GM20000 (cell line): ENCODE data around the gene DNAH17.

Experiments used
- DNase-seq: peaks from one replicate; pipeline ENCODE4 v3.0.0; 2012; ENCODE audit warnings: low spot score
- TF ChIP-seq, protein P1 (sequence below): IDR thresholded peaks from 2 replicates; pipeline ENCODE4 v1.5.1; 2012; ENCODE audit warnings: mild to moderate bottlenecking, control low read depth; ENCODE audit errors: extremely low read depth, missing control alignments

DNAH17 gene

DNA sequence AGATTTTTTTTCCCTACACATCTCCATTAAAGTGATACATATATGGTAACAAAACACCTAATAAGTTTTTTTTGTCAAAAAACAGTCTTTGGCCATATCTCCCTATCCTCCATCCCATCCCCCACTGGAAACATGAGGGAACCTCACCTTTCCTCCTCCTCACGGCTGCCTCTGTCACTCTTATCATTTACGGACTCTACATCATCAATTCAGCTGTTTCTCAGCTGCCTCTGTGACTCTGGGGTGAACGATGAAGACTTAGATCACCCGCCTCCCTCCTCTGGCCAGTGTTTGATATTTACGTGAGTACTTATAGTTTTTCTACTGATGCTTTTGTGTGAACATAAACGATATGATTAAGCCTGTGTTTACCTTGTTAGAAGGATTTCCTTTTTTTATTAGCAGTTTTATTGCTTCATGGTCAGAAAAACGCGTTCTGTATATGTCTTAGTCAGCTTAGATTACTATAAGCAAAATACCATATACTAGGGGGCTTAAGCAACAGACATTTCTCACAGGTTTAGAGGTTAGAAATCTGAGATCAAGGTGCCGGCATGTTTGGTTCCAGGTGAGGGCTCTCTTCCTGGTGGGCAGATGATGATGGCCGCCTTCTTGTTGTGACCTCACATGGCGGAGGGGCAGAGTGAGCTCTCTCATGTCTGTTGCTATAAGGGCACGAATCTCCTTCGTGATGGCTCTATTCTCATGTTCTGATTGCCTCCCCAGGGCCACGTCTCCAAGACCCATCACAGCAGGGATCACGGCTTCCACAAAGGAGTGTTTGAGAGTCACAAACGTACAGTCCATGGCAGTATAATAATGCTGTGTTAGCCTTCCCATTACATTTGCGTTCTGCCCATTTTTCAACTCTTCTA, 32.1 kb downstream of the DNAH17 start:
- TF ChIP-seq, protein P1, sequence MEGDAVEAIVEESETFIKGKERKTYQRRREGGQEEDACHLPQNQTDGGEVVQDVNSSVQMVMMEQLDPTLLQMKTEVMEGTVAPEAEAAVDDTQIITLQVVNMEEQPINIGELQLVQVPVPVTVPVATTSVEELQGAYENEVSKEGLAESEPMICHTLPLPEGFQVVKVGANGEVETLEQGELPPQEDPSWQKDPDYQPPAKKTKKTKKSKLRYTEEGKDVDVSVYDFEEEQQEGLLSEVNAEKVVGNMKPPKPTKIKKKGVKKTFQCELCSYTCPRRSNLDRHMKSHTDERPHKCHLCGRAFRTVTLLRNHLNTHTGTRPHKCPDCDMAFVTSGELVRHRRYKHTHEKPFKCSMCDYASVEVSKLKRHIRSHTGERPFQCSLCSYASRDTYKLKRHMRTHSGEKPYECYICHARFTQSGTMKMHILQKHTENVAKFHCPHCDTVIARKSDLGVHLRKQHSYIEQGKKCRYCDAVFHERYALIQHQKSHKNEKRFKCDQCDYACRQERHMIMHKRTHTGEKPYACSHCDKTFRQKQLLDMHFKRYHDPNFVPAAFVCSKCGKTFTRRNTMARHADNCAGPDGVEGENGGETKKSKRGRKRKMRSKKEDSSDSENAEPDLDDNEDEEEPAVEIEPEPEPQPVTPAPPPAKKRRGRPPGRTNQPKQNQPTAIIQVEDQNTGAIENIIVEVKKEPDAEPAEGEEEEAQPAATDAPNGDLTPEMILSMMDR = no peak
- no peak for DNase-seq

DNA sequence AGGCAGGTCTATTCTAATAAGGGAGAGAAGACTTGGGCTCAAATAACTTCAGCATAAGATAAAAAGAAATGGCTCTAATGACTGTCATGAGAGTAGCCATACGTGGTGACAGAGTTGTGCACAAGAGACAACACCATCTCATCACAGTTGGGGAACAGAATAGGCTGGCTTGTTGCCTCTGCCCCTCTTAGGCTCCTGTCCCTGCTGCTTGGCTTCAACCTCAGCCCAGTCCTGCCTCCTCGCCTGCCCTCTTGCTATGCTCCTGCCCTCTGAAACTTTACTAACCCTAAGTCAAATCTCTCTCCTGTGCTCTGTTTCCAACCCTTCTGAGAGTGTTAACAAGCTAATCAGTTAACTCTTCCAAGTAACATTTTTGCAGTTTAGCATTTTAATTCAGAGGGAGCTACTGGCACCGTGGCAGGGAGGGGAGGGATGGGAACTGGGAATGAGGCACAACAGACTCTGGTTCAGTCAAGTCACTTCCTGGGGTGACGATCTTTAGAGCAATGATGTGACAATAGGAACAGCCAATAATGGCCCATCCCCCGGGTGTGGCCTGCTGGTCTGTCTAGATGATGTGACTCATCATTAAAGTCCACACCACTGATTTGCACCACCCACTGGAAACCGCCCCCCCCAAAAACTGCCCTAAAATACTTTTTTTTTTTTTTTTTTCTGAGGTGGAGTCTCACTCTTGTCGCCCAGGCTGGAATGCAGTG, 35.5 kb downstream of the DNAH17 start:
- DNase-seq = no peak
- TF ChIP-seq, protein P1 = no peak

DNA sequence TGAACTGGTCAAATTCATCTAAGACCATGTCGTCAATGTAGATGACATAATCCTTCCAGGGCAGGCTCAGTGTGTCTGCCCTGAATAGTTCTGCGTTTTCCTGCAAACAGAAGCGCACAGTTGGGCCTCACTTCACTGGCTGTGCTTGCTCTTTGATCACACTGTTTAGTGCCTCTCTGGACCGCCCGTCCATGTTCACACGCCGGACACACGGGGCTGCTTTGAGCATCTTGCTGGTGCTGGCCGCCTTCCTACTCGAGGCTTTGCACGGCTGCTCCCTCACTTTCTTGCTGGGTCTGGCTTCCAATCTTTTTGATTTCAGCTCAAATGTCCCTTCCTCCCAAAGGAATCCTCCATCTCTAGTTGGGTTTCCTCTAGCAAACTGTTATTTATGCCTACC, 37.4 kb downstream of the DNAH17 start:
- DNase-seq = no peak
- TF ChIP-seq, protein P1 = no peak

DNA sequence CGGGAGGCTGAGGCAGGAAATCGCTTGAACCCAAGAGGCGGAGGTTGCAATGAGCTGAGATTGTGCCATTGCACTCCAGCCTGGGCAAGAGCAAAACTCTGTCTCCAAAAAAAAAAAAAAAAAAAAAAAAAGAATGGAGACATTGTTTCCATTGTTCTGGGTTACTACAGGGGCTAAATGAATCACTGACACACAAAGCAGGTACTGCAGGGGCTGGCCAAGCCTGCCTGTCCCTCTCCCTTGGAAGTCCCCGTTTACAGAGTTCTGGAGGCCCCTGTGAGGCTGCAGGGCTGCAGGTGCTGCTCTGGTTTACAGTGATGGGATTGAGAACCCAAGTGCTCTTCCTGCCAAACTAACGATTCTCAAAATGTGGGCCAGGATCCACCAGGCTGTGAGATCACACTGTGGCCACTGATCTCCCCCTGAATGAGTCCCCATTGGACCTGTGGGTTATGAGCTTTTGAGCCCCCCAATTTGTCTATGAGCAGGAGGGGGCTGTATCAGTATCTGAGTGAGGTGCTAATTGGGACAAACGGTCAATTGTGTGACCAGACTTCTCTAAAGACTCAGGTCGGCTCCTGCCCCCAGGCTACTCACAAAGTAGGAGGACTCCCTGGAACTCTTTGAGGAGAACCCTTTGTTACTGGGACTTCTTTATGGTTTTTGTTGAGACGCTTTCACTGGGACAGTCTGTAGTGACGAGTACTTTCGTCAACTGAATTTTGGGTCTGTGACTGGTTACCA, 39.0 kb downstream of the DNAH17 start:
- TF ChIP-seq, protein P1 = no peak
- DNase-seq = peak; percentile 52

DNA sequence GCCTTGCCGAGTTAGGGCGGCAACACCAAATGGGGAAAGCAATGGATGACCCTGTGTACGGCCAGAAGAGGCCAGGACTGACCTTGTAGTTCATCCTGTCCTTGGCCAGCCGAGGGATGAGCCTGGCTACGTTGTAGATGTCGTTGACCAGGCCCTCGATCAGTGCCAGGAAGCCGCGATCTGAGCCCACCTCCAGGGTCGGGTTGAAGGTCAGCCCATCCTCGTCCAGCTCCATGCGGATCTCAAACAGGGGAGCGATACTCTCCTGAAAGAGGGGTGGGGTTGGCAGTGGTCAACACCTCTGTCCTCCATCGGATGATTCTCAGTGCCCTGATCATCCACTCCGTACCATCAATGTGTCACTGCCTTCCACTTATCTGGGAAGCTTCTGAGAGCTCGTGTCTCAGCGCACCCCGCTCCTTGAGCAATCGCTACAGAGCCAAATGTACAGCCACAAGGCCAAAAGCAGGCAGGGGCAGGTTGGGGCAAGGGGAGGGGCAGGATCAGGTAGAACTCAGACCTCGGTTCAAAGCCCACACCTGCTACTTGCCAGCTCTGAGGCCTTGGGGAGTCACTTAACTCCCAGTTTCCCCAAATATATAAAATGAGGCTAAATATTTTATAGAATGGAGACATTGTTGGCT, 39.9 kb downstream of the DNAH17 start:
- TF ChIP-seq, protein P1 = no peak
- DNase-seq = no peak

DNA sequence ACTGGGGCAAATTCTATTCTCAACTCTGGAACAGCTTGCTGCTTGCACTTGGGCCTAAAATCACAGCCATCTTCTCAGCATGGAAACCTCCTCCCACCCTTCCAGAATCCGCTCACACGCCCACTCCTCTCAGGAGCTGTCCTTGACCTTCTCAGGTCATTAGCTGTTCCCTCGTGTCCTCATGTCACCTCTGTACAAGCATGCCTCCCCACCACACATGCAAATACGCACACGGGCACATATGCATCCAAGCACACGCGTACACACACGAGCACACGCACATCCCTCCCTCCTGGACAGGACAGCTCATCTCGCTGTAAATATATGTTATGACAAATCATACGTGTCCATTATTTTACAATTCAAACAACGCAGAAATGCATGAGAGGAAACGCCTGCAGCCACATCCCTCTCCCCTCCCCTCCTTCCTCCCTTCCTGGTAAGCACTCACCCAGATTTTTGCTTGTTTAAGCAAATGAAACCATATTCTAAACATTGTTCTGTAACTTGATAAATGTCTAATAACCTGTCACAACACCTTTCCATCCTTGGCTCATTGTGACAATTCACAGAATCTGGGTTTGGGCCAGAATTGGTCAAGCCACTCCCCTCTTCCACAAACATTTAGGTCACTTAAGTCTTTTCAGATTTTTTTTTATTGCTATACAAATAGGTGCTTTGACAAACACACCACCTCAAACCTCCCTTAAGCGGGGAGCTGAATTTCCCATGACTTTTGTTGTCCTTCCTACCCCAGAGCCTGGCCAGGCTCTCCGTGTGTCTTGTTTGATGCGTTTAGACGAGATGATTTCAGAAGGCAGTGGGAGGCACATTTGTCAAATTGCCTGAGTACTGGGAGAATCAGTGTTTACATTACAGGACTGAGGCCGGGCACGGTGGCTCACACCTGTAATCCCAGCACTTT, 41.7 kb downstream of the DNAH17 start:
- no peak for DNase-seq
- TF ChIP-seq, protein P1 = no peak
